Endothelial cell of umbilical vein (primary cell): ENCODE measurements around the gene PRELID3B.

ENCODE experiments used
- CTCF ChIP-seq, 2 donors: IDR thresholded peaks; 1 replicate in 1 of 2; 2 replicates in 1 of 2; pipeline ENCODE4 v1.5.1; 2011; ENCODE audit warnings: low read length in 2 of 2, mild to moderate bottlenecking in 2 of 2, moderate library complexity in 2 of 2, control low read depth in 1 of 2, inconsistent platforms in 1 of 2, low read depth in 1 of 2; ENCODE audit not compliant: insufficient read depth in 1 of 2; ENCODE audit errors: extremely low read depth in 1 of 2
- EZH2 ChIP-seq: IDR thresholded peaks from 2 replicates; pipeline ENCODE4 v1.6.1; 2012; ENCODE audit warnings: borderline replicate concordance, low read depth, mild to moderate bottlenecking, moderate library complexity, low read length, inconsistent platforms; ENCODE audit not compliant: severe bottlenecking
- GATA2 ChIP-seq: IDR thresholded peaks from 2 replicates; pipeline ENCODE4 v1.7.0; 2011; ENCODE audit warnings: low read depth, mild to moderate bottlenecking, moderate library complexity, mixed read lengths, low read length; ENCODE audit not compliant: insufficient read length, insufficient read depth
- JUN ChIP-seq: IDR thresholded peaks from 2 replicates; pipeline ENCODE4 v1.6.1; 2011; ENCODE audit warnings: borderline replicate concordance, low read depth; ENCODE audit not compliant: insufficient read length, insufficient read depth
- MAX ChIP-seq: IDR thresholded peaks from 2 replicates; pipeline ENCODE4 v1.6.1; 2011; ENCODE audit not compliant: insufficient read depth, insufficient read length
- MYC ChIP-seq: IDR thresholded peaks from one replicate; pipeline ENCODE4 v1.6.1; 2011; ENCODE audit warnings: mild to moderate bottlenecking, low read depth, low read length
- POLR2A ChIP-seq: IDR thresholded peaks from 2 replicates; pipeline ENCODE4 v1.6.1; 2012; ENCODE audit warnings: low read depth, mild to moderate bottlenecking, control low read depth, low read length
- POLR2AphosphoS5 ChIP-seq: IDR thresholded peaks from 2 replicates; pipeline ENCODE4 v1.6.1; 2012; ENCODE audit warnings: low read depth, mild to moderate bottlenecking, control low read depth, low read length, moderate library complexity; ENCODE audit not compliant: insufficient read depth

GRCh38 chr20:58990651-58991445, 51.7 kb downstream of the PRELID3B start:
- TF ChIP-seq CTCF (IDR thresholded peaks at IDR 0.05; ENCODE audit: extremely low read depth in 1 of 2, insufficient read depth in 1 of 2, low read depth in 1 of 2, low read length in 2 of 2) (no peak), GATA2 (no peak), EZH2 (no peak), MAX (no peak), POLR2A (no peak), POLR2AphosphoS5 (no peak), JUN (no peak), MYC (no peak)
